ENCODE results near the gene RIMS4. TPM values are rescaled to one million over a fixed set of nuclear protein-coding genes. Genes with fewer than 3 reads are reported as not detected.

Gene RIMS4
- total and polyA plus RNA-seq, 9 of the 15 experiments (the other 6 are each of a cell fraction or from before 2014, with no cell fraction given), result 0.04 TPM; not detected in 8

DNA sequence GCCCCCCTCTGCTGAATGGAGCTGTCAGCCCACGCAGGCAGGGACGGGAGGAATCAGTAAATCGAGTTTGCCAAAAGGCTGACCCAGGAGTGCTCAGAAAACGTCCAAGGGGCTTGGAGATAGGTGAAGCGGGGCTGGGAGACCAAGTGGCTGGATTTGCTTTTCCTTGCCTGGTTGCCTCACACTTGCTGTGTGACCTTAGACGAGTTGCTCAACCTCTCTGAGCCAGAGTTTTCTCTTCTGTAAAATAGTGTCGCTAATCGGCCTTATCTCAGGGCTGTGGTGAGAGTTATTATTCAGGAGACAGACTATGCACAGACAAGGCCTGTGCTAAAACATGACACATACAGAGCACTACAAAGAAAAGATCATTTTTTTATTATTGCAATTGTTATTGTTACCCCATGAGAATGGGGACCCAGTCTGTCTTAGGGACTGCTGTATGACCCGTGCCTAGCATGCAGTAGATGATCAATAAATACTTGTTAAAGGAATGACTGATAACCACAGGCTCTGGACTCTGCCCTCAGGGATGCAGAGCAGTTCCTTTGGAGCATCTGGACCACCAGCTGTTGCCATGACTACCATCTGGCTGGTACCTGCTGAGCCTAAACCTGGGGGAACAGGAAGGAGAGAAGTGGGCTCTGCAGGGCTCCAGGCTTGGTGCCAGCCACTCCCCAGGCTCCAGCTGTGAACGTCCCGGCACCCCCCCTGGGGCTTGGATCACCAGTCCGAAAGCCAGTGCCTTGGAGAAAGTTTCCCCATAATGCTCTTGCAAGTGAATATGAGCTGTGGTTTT is 63.8 kb downstream of the RIMS4 start (continued):
- TF ChIP-seq, protein P1, sequence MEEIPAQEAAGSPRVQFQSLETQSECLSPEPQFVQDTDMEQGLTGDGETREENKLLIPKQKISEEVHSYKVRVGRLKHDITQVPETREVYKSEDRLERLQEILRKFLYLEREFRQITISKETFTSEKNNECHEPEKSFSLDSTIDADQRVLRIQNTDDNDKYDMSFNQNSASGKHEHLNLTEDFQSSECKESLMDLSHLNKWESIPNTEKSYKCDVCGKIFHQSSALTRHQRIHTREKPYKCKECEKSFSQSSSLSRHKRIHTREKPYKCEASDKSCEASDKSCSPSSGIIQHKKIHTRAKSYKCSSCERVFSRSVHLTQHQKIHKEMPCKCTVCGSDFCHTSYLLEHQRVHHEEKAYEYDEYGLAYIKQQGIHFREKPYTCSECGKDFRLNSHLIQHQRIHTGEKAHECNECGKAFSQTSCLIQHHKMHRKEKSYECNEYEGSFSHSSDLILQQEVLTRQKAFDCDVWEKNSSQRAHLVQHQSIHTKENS (CRISPR knock-in tag; IDR thresholded peaks at IDR 0.05), result no peak
- TF ChIP-seq MCM5 (IDR thresholded peaks at IDR 0.05; ENCODE audit: low read depth) (no peak), ADNP (tag; IDR thresholded peaks at IDR 0.05) (0 out of 2 replicates have a peak, but pooled peaks have one; percentile 35), BMI1 (IDR thresholded peaks at IDR 0.05; ENCODE audit: low read length) (no peak), ZBTB7A (IDR thresholded peaks at IDR 0.05; ENCODE audit: borderline replicate concordance, control insufficient read depth, low read depth, low read length) (no peak), ZKSCAN3 (CRISPR knock-in tag; IDR thresholded peaks at IDR 0.05) (no peak), ZFX (CRISPR knock-in tag; IDR thresholded peaks at IDR 0.05) (no peak), ZC3H8 (IDR thresholded peaks at IDR 0.05) (no peak), ZNF77 (CRISPR knock-in tag; IDR thresholded peaks at IDR 0.05) (no peak), FOS (IDR thresholded peaks at IDR 0.05; ENCODE audit: extremely low read depth, insufficient read length) (no peak), TCF3 (CRISPR knock-in tag; IDR thresholded peaks at IDR 0.05) (no peak), ZNF347 (CRISPR knock-in tag; IDR thresholded peaks at IDR 0.05; ENCODE audit: low read depth) (no peak), ZNF311 (CRISPR knock-in tag; IDR thresholded peaks at IDR 0.05) (no peak), RBM39 (optimal IDR thresholded peaks at IDR 0.05; ENCODE audit: low read depth, low read length) (no peak)
- TF ChIP-seq, protein P2, sequence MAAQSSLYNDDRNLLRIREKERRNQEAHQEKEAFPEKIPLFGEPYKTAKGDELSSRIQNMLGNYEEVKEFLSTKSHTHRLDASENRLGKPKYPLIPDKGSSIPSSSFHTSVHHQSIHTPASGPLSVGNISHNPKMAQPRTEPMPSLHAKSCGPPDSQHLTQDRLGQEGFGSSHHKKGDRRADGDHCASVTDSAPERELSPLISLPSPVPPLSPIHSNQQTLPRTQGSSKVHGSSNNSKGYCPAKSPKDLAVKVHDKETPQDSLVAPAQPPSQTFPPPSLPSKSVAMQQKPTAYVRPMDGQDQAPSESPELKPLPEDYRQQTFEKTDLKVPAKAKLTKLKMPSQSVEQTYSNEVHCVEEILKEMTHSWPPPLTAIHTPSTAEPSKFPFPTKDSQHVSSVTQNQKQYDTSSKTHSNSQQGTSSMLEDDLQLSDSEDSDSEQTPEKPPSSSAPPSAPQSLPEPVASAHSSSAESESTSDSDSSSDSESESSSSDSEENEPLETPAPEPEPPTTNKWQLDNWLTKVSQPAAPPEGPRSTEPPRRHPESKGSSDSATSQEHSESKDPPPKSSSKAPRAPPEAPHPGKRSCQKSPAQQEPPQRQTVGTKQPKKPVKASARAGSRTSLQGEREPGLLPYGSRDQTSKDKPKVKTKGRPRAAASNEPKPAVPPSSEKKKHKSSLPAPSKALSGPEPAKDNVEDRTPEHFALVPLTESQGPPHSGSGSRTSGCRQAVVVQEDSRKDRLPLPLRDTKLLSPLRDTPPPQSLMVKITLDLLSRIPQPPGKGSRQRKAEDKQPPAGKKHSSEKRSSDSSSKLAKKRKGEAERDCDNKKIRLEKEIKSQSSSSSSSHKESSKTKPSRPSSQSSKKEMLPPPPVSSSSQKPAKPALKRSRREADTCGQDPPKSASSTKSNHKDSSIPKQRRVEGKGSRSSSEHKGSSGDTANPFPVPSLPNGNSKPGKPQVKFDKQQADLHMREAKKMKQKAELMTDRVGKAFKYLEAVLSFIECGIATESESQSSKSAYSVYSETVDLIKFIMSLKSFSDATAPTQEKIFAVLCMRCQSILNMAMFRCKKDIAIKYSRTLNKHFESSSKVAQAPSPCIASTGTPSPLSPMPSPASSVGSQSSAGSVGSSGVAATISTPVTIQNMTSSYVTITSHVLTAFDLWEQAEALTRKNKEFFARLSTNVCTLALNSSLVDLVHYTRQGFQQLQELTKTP (IDR thresholded peaks at IDR 0.05; ENCODE audit: low read depth in 1 of 2, partially characterized antibody in 2 of 2), result no peak
- TF ChIP-seq, protein P3, sequence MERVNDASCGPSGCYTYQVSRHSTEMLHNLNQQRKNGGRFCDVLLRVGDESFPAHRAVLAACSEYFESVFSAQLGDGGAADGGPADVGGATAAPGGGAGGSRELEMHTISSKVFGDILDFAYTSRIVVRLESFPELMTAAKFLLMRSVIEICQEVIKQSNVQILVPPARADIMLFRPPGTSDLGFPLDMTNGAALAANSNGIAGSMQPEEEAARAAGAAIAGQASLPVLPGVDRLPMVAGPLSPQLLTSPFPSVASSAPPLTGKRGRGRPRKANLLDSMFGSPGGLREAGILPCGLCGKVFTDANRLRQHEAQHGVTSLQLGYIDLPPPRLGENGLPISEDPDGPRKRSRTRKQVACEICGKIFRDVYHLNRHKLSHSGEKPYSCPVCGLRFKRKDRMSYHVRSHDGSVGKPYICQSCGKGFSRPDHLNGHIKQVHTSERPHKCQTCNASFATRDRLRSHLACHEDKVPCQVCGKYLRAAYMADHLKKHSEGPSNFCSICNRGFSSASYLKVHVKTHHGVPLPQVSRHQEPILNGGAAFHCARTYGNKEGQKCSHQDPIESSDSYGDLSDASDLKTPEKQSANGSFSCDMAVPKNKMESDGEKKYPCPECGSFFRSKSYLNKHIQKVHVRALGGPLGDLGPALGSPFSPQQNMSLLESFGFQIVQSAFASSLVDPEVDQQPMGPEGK (CRISPR knock-in tag; IDR thresholded peaks at IDR 0.05; ENCODE audit: borderline replicate concordance), result no peak
- TF ChIP-seq, protein P4, sequence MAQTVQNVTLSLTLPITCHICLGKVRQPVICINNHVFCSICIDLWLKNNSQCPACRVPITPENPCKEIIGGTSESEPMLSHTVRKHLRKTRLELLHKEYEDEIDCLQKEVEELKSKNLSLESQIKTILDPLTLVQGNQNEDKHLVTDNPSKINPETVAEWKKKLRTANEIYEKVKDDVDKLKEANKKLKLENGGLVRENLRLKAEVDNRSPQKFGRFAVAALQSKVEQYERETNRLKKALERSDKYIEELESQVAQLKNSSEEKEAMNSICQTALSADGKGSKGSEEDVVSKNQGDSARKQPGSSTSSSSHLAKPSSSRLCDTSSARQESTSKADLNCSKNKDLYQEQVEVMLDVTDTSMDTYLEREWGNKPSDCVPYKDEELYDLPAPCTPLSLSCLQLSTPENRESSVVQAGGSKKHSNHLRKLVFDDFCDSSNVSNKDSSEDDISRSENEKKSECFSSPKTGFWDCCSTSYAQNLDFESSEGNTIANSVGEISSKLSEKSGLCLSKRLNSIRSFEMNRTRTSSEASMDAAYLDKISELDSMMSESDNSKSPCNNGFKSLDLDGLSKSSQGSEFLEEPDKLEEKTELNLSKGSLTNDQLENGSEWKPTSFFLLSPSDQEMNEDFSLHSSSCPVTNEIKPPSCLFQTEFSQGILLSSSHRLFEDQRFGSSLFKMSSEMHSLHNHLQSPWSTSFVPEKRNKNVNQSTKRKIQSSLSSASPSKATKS (CRISPR knock-in tag; IDR thresholded peaks at IDR 0.05), result no peak
